HCT116 (cell line): Measurements from ENCODE around the gene PROB1. TPM values are rescaled to one million over a fixed set of nuclear protein-coding genes. Genes with fewer than 3 reads are reported as not detected.

Experiments used
- ATAC-seq: fragments of 200-7000 bp; cut with Tn5 transposase; 2 replicates; pipeline ENCODE4 v1.9.1; 2020; ENCODE audit warnings: mild to moderate bottlenecking, moderate library complexity
- BruUV-seq: library from RNA; stranded (reverse); fragments of 400-500 nt; replicated peaks from 2 replicates; lab custom pipeline; 2021; lab: Mats Ljungman, UMichigan
- CTCF ChIA-PET: fragments of 300-600 bp; sonication (Branson Sonifier 250); formaldehyde crosslinking; loops from one replicate; lab custom pipeline; 2021; ENCODE audit warnings: antibody characterized with exemption; lab: Charles Lee
- POLR2A ChIA-PET: fragments of 300-600, 350-600 bp; sonication (Branson Sonifier 250); formaldehyde crosslinking; loops from one replicate; lab custom pipeline; 2021; ENCODE audit warnings: antibody characterized with exemption; lab: Charles Lee
- RAD21 ChIA-PET, 2 experiments: fragments of 300-600 bp; sonication (Branson Sonifier 250); formaldehyde crosslinking; loops; one replicate each; lab custom pipeline; 2023; ENCODE audit warnings: low total read pairs in 2 of 2; ENCODE audit not compliant: uncharacterized antibody in 2 of 2, unreplicated experiment in 2 of 2, low non-redundant PET in 1 of 2; lab: Charles Lee
- DNase-seq: peaks from one replicate; pipeline ENCODE4 v3.0.0-alpha.2; 2010; ENCODE audit warnings: low read depth, low spot score
- H2AFZ ChIP-seq: fragments of 200-600 bp; shearing (Covaris generic), sonication (generic); 2 replicates; pipeline ENCODE4 v1.6.1; 2017; ENCODE audit warnings: low read depth, mixed run types, mixed read lengths, antibody characterized with exemption, low read length; ENCODE audit not compliant: poor library complexity, severe bottlenecking
- H3K27ac ChIP-seq: 2 replicates; pipeline ENCODE4 v1.5.1; 2012; ENCODE audit warnings: low read depth, low read length
- H3K27me3 ChIP-seq: fragments of 200-600 bp; sonication (generic); 2 replicates; pipeline ENCODE4 v1.6.1; 2016; ENCODE audit warnings: mixed run types, low read length, mixed read lengths; ENCODE audit not compliant: insufficient read depth
- H3K36me3 ChIP-seq, 2 experiments: fragments of 200-500 bp in 1 of 2; fragments of 200-600 bp in 1 of 2; sonication (Bioruptor generic) in 1 of 2; sonication (generic) in 1 of 2; 2 replicates each; pipeline versions ENCODE4 v1.5.1 to v1.6.1; 2014 to 2016; ENCODE audit warnings: low read length in 2 of 2, inconsistent platforms in 1 of 2, mixed read lengths in 1 of 2, mixed run types in 1 of 2; ENCODE audit not compliant: insufficient read depth in 2 of 2, control insufficient read depth in 1 of 2
- H3K4me1 ChIP-seq, 2 experiments: fragments of 200-600 bp in 1 of 2; sonication (generic) in 1 of 2; 2 replicates each; pipeline versions ENCODE4 v1.5.1 to v1.6.1; 2012 to 2017; ENCODE audit warnings: low read length in 2 of 2, inconsistent platforms in 1 of 2, mild to moderate bottlenecking in 1 of 2, mixed read lengths in 1 of 2, mixed run types in 1 of 2, moderate library complexity in 1 of 2; ENCODE audit not compliant: insufficient read depth in 2 of 2, control insufficient read depth in 1 of 2
- H3K4me2 ChIP-seq: fragments of 200-600 bp; sonication (generic); 2 replicates; pipeline ENCODE4 v1.6.1; 2017; ENCODE audit warnings: mixed run types, low read length, mixed read lengths
- H3K4me3 ChIP-seq, 2 experiments: fragments of 200-600 bp in 1 of 2; sonication (generic) in 1 of 2; replicated peaks in 1 of 2; 2 replicates each; pipeline ENCODE4 v1.5.1; 2011 to 2016; ENCODE audit warnings: low read length in 2 of 2, control low read depth in 1 of 2, low read depth in 1 of 2, mild to moderate bottlenecking in 1 of 2, mixed read lengths in 1 of 2, mixed run types in 1 of 2
- H3K79me2 ChIP-seq: fragments of 200-600 bp; sonication (generic); 2 replicates; pipeline ENCODE4 v1.6.1; 2017; ENCODE audit warnings: mild to moderate bottlenecking, mixed run types, low read length, moderate library complexity, mixed read lengths; ENCODE audit not compliant: insufficient read depth
- H3K9ac ChIP-seq: fragments of 200-600 bp; sonication (generic); 2 replicates; pipeline ENCODE4 v1.6.1; 2016; ENCODE audit warnings: low read length, mixed read lengths
- H3K9me2 ChIP-seq: fragments of 200-600 bp; sonication (generic), shearing (Covaris generic); 2 replicates; pipeline ENCODE4 v1.6.1; 2017; ENCODE audit warnings: mixed run types, mild to moderate bottlenecking, moderate library complexity; ENCODE audit not compliant: insufficient read depth
- H3K9me3 ChIP-seq, 2 experiments: fragments of 200-500 bp in 1 of 2; fragments of 200-600 bp in 1 of 2; sonication (Bioruptor generic) in 1 of 2; sonication (generic) in 1 of 2; 2 replicates each; pipeline ENCODE4 v1.6.1; 2014 to 2017; ENCODE audit warnings: low read length in 2 of 2, mixed read lengths in 2 of 2, inconsistent platforms in 1 of 2, low read depth in 1 of 2, mild to moderate bottlenecking in 1 of 2, mixed run types in 1 of 2, moderate library complexity in 1 of 2; ENCODE audit not compliant: control insufficient read depth in 1 of 2, insufficient read depth in 1 of 2
- H4K20me1 ChIP-seq: fragments of 200-600 bp; sonication (generic), shearing (Covaris generic); 2 replicates; pipeline ENCODE4 v1.6.1; 2017; ENCODE audit warnings: mixed run types, mild to moderate bottlenecking, moderate library complexity; ENCODE audit not compliant: insufficient read depth
- ATF3 ChIP-seq: IDR thresholded peaks from 2 replicates; pipeline ENCODE4 v1.6.1; 2012
- CBX3 ChIP-seq: IDR thresholded peaks from 2 replicates; pipeline ENCODE4 v1.6.1; 2012; ENCODE audit warnings: low read depth
- ELF1 ChIP-seq: IDR thresholded peaks from 2 replicates; pipeline ENCODE4 v1.6.1; 2012; ENCODE audit warnings: low read depth, borderline replicate concordance
- EZH2 ChIP-seq: fragments of 200-600 bp; sonication (generic); IDR thresholded peaks from 2 replicates; pipeline ENCODE4 v1.6.1; 2017; ENCODE audit warnings: antibody characterized with exemption, mixed run types
- EZH2phosphoT487 ChIP-seq: fragments of 200-600 bp; IDR thresholded peaks from 2 replicates; pipeline ENCODE4 v1.6.1; 2018; ENCODE audit warnings: antibody characterized with exemption, borderline replicate concordance
- JUND ChIP-seq: IDR thresholded peaks from 2 replicates; pipeline ENCODE4 v1.6.1; 2012
- POLR2A ChIP-seq: IDR thresholded peaks from 2 replicates; pipeline ENCODE4 v1.7.0; 2011; ENCODE audit warnings: borderline replicate concordance; ENCODE audit not compliant: insufficient read depth, insufficient read length; ENCODE audit errors: extremely low read depth
- POLR2AphosphoS5 ChIP-seq: IDR thresholded peaks from 2 replicates; pipeline ENCODE4 v1.6.1; 2011; ENCODE audit warnings: mild to moderate bottlenecking, low read depth, low read length, moderate library complexity
- RAD21 ChIP-seq: IDR thresholded peaks from 2 replicates; pipeline ENCODE4 v1.6.1; 2012; ENCODE audit warnings: low read depth, mild to moderate bottlenecking
- SIN3A ChIP-seq: IDR thresholded peaks from 2 replicates; pipeline ENCODE4 v1.6.1; 2012; ENCODE audit warnings: low read depth
- TCF7L2 ChIP-seq: IDR thresholded peaks from 2 replicates; pipeline ENCODE4 v1.7.0; 2011; ENCODE audit warnings: borderline replicate concordance, inconsistent platforms; ENCODE audit not compliant: insufficient read depth, insufficient read length; ENCODE audit errors: extremely low read depth
- YY1 ChIP-seq: IDR thresholded peaks from 2 replicates; pipeline ENCODE4 v1.6.1; 2011; ENCODE audit warnings: low read length, low read depth, moderate library complexity, mild to moderate bottlenecking; ENCODE audit not compliant: insufficient replicate concordance; ENCODE audit errors: extremely low read depth
- ZFX ChIP-seq: fragments of 450-650 bp; IDR thresholded peaks from 2 replicates; pipeline ENCODE4 v1.6.1; 2017
- ZNF274 ChIP-seq: fragments of 200-500 bp; sonication (Bioruptor generic); IDR thresholded peaks from 2 replicates; pipeline ENCODE4 v1.6.1; 2014; ENCODE audit warnings: mild to moderate bottlenecking, low read depth, low read length, inconsistent platforms
- intact Hi-C: fragments of 100-400 bp; cut with micrococcal nuclease; formaldehyde crosslinking; loops from 2 replicates; pipeline ENCODE4 v1.10.0; 2022
- total RNA-seq: library from RNA; stranded (reverse); gene quantifications from one replicate; pipeline ENCODE4 v1.2.1, GENCODE V29; 2021; ENCODE audit not compliant: unreplicated experiment

PROB1 gene
- total RNA-seq, 1 experiment from 2014 or later = 1.7 TPM

DNA sequence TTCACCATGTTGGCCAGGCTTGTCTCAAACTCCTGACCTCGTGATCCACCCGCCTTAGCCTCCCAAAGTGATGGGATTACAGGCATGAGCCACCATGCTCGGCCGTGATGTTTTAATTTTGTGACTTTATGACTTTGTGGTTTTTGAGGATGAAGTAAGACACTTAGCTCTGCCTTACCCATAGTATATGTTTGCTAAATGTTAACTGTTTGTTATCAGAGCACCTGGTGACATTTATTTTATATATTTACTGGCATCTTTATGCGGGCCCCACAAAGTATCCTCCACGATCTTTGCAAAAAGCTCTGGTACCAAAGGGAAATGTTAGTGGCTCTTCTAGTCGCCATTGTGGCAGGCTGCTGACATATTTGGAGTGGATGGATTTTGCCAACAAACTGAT lies 18.5 kb downstream of the PROB1 start:
- no peak overlapping the region for H3K9ac ChIP-seq

GRCh38 chr5:139374909-139375308 lies 20.0 kb downstream of the PROB1 start:
- Histone ChIP-seq H3K4me2 (no peak overlapping the region), H3K9me2 (no peaks in the 10 kb centered on the region), H3K4me3 (no peak overlapping the region), H3K4me1 (peaks cover 28 to 29% of the 10 kb centered on the region in 2 experiments), H3K27ac (0 out of 2 replicates have a peak overlapping the region, but pooled peaks have one; percentile 68), H3K9ac (no peak overlapping the region), H2AFZ (no peak overlapping the region), H3K9me3 (no peaks in the 10 kb centered on the region), H4K20me1 (no peaks in the 10 kb centered on the region), H3K27me3 (no peaks in the 10 kb centered on the region), H3K79me2 (no peaks in the 10 kb centered on the region), H3K36me3 (peaks cover 2 to 13% of the 10 kb centered on the region in 2 experiments; a peak in 2 of 4 replicates)
- ChIA-PET POLR2A (interaction anchor here (1.2 kb wide), 1 partner anchor 33 kb away, joined by 5 read pairs; no protein-coding TSS in a partner anchor), RAD21 (no interaction called here), CTCF (no interaction called here)
- intact Hi-C loops = loop anchor here (10.0 kb wide), 1 partner anchor 180 kb away; the partner anchor contains the start of gene SIL1
- BruUV-seq = no TSS peak
- TF ChIP-seq EZH2phosphoT487 = no peak
- TF ChIP-seq EZH2 = no peak
- TF ChIP-seq POLR2A = no peak
- no peak for TF ChIP-seq JUND
- no peak for TF ChIP-seq CBX3
- no peak for TF ChIP-seq ZNF274
- TF ChIP-seq RAD21 = no peak
- no peak for TF ChIP-seq SIN3A
- no peak for TF ChIP-seq YY1
- no peak for TF ChIP-seq TCF7L2
- TF ChIP-seq POLR2AphosphoS5 = no peak
- TF ChIP-seq ATF3 = no peak
- DNase-seq (no peak), ATAC-seq (no peak)

More for the DNA sequence above, 18.5 kb downstream of the PROB1 start:
- no peak for TF ChIP-seq ELF1
- no peak for TF ChIP-seq ZFX
- ChIA-PET POLR2A (no interaction called here), CTCF (no interaction called here), RAD21 (interaction anchor here in 1 of 2 experiments (0.6 kb wide), 1 partner anchor 144 kb away, joined by 3 read pairs; no protein-coding TSS in a partner anchor)
- no peak overlapping the region for H3K27ac ChIP-seq
- no peaks in the 10 kb centered on the region for H3K9me3 ChIP-seq
- intact Hi-C loops = loop anchor here (10.0 kb wide), 1 partner anchor 182 kb away; the partner anchor contains the start of gene SIL1
- no peaks in the 10 kb centered on the region for H3K27me3 ChIP-seq
- H3K36me3 ChIP-seq = peaks cover 2 to 9% of the 10 kb centered on the region in 2 experiments; a peak in 2 of 4 replicates
- H3K4me1 ChIP-seq = peaks cover 28 to 29% of the 10 kb centered on the region in 2 experiments
- no peak for DNase-seq
- H3K4me3 ChIP-seq = no peak overlapping the region
- no peak overlapping the region for H2AFZ ChIP-seq
- H4K20me1 ChIP-seq = no peaks in the 10 kb centered on the region
- no peaks in the 10 kb centered on the region for H3K79me2 ChIP-seq
- ATAC-seq = no peak
- H3K9me2 ChIP-seq = no peaks in the 10 kb centered on the region
- H3K4me2 ChIP-seq = no peak overlapping the region
- BruUV-seq = no TSS peak
